ENCODE measurements around the gene SEPTIN1.
"Not testable (repeated sequence)": the region's sequence is repeated elsewhere in the genome, so short reads cannot be mapped to it uniquely, and the experiment has no call there.

The SEPTIN1 gene

GRCh38 chr16:30357085-30357714 lies 25.2 kb downstream of the SEPTIN1 start:
- no peak for DNase-seq

GRCh38 chr16:30356401-30357084 lies 25.8 kb downstream of the SEPTIN1 start:
- DNase-seq: no peak

GRCh38 chr16:30355954-30356308 lies 26.4 kb downstream of the SEPTIN1 start:
- no peak for DNase-seq

- DNase-seq: no peak
Measured at GRCh38 chr16:30355144-30355953, 27.0 kb downstream of the SEPTIN1 start, which contains the start of gene CD2BP2. CD2BP2 (minus strand) TSS chr16:30355308; CDS start chr16:30354681, 627 bp downstream.

- no peak for DNase-seq
Measured at GRCh38 chr16:30354423-30355143, 27.8 kb downstream of the SEPTIN1 start.

GRCh38 chr16:30353438-30354129 lies 28.8 kb downstream of the SEPTIN1 start:
- DNase-seq: no peak

GRCh38 chr16:30352488-30353401 lies 29.6 kb downstream of the SEPTIN1 start:
- DNase-seq: no peak

GRCh38 chr16:30351586-30352419 lies 30.6 kb downstream of the SEPTIN1 start:
- DNase-seq: no peak

GRCh38 chr16:30351001-30351441 lies 31.3 kb downstream of the SEPTIN1 start:
- DNase-seq: no peak

- DNase-seq: no peak
Measured at GRCh38 chr16:30350134-30350871, 32.1 kb downstream of the SEPTIN1 start.

GRCh38 chr16:30349675-30350074 lies 32.7 kb downstream of the SEPTIN1 start:
- no peak for DNase-seq

GRCh38 chr16:30348929-30349328 lies 33.4 kb downstream of the SEPTIN1 start:
- no peak for DNase-seq

GRCh38 chr16:30348113-30348512 lies 34.2 kb downstream of the SEPTIN1 start:
- no peak for DNase-seq

- DNase-seq: no peak
Measured at GRCh38 chr16:30346286-30346685, 36.1 kb downstream of the SEPTIN1 start.

GRCh38 chr16:30343491-30343820 lies 38.9 kb downstream of the SEPTIN1 start:
- not testable (repeated sequence) for DNase-seq

- DNase-seq: no peak
Measured at GRCh38 chr16:30342751-30343490, 39.4 kb downstream of the SEPTIN1 start.

- not testable (repeated sequence) for DNase-seq
Measured at GRCh38 chr16:30341971-30342370, 40.4 kb downstream of the SEPTIN1 start.

- DNase-seq: no peak
Measured at GRCh38 chr16:30340621-30341020, 41.7 kb downstream of the SEPTIN1 start.

- not testable (repeated sequence) for DNase-seq
Measured at GRCh38 chr16:30338715-30339114, 43.6 kb downstream of the SEPTIN1 start.
